Fibroblast of skin of back (primary cell): ENCODE data around the gene KLHL29.
A peak's percentile ranks its signal among the peaks of the same experiment; 100 is the strongest.

Source experiments
- DNase-seq: peaks from one replicate; pipeline ENCODE4 v3.0.0-alpha.2; 2013

KLHL29 gene

DNA sequence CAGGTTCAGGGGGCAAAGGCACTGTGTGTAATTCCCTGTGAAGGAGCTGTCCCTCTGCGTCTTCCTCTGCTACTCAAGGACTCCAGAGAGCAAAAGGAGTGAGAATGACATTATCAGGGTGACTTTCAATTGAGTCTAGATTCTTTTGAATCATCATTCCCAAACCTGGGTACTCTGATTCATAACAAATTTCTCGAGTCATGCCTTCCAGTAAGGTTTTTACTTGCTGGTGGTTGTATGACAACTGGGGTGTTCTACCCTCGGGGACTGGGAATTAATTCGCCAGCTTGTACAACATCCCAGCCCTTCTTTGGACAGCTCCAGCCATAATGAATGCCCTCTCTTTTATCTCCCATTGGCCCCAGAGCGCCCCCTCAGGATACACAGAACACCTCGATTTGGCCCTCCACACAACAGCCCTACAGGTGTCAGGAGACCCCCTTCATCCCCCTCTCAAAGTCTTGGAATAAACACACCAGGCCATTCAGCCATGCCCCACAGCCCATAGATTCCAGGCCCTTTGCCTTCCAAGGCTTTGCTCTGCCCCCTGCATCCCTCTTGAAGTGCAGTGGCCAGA, 254.5 kb downstream of the KLHL29 start:
- DNase-seq, result no peak

DNA sequence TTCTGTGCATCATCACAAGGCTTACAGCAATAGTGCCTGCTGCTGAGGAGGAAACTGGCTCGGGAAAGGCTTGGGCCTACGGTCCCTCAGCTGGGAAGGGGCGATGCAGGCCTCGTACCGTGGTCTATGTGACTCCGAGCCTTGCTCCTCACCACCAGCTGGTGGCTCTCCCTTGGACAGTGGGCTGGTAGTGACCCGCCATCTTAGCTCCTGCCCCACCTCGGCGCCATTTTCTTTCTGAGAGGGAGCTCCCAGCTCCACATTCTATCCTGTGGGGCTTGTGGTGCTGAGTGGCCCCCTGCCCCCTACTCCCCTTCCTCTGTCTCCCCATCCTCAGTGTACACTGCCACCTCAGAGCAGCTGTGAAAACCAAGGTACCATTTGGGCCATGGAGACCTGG, 255.7 kb downstream of the KLHL29 start:
- DNase-seq, result no peak

DNA sequence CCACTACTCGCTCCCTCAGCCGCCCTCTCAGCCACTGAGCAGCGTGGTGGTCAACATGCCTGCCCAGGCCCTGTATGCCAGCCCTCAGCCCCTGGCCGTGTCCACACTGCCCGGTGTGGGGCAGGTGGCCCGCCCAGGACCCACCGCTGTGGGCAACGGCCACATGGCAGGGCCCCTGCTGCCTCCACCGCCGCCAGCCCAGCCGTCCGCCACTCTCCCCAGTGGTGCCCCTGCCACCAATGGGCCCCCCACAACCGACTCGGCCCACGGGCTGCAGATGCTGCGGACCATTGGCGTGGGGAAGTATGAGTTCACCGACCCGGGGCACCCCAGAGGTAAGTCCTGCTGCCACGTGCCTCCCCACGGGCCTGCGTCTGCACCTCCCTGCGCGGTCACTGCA, 257.5 kb downstream of the KLHL29 start:
- DNase-seq, result no peak

DNA sequence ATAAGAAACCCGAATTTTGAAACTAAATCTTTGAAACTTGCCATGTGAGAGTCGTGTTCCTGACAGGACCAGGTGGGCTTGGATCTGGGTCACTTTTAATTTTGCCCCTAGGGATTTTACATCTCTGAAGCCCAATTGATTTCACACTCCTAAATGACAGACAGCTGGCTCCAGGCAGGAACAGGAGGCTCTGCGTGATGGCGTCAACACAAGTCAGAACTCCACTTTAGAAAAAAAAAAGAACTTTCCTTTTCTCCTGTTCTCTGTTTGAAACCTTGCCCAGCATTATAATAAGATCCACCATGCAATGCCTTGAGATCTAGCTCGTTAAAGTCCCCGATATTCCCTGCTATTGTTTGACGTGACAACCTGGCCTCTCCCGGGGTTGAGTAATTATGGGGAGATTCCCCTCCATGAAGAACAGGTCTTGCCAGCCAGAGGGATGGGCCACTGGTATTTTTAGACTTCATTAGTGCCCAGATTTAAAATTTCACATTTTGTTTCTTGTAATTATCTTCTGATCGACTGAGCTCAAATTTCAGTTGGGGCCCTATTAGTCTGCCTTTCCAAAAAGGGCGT, 260.3 kb downstream of the KLHL29 start:
- DNase-seq, result no peak

DNA sequence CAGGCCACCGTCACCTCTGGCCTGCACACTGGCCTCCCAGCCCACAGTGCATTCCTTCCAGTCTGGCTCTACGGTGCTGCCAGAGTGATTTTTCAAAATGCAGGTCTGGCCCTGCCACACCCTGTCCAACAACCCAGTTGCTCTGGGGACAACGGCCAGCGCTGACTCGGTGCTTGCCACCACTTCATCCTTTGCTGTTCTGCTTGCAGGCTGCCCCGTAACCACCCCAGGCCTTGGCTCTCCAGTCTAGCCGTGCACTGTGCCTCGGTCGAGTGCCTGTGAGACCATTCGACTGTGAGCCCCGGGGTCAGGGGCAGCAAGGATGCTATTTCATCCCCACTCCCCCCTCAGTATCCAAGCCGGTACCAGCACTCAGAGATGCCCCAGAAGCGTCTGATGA, 262.6 kb downstream of the KLHL29 start:
- DNase-seq, result no peak

DNA sequence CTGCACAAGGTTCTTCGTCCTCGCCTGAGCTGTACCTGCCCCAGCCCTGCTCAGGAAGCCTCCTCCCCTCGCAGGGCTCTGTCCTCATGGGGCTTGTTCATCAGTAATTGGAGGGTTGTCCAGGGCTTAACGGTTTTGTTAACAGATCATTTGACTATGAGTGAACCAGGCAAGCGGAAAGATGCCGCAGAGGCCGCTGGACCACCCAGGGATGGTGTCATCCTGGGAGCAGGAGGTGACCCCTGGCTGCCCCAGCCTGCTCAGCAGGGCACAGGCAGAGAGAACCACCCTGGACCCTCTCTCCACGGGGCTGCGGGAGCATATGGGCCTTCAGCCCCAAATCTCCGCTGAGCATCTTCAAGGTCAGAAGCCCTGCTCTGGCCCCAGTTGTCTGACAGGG, 264.3 kb downstream of the KLHL29 start:
- DNase-seq, result no peak

DNA sequence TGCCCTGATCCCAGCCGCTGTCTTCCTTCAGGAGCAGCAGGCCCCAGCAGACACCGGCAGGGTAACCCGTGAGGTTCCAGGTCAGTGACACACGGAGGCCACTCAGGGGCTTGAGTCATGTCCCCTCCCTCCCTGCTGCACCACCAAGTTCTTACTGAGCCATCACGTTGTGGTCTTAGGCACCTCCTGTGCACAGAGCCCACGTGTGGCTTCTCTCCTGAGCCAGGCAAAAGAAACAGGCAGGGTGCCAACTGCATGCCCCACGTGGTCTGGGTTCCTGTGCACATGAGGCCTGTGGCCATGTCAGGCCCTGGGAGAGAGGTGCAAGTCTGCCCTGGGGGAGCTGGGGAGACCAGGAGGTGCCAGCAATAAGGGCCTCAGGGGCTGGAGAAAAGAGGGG, 264.8 kb downstream of the KLHL29 start:
- no peak for DNase-seq

DNA sequence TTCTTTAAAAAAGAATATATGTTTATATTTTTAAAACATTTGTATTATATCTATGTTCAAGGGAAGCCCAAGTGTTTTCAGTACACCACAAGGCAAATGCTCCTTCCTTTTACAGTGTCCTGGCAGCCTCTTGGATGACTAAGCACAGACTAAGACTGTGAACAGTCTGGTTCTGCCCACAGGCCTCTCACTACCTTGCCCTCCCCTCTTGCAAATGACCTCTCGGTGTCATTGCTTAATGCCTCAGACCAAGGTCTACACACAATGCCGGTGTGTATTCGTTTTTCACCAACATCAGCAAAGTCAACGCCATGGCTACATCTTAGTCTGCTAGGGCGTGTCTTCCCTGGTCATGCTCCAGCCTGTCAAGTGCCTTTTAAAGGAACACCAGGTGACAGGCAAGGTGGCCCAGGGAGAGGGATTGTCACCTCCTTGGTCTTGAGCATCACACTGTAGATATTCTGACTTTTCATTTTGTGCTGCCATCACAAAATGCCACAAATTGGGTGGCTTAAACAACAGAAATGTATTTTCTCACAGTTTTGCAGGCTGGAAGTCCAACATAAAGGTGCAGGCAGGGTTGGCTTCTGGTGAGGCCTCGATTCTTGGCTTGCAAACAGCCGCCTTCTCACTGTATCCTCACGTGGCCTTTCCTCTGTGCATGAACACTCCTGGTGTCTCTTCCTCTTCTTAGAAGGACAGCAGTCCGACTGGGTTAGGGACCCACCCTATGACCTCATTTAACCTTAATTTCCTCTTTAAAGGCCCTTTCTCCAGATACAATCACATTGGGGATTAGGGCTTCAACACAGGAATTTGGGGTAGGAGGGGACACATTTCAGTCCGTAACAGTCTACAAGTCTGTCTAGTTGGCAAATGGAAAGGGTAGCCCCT, 266.5 kb downstream of the KLHL29 start:
- DNase-seq, result peak; percentile 61

DNA sequence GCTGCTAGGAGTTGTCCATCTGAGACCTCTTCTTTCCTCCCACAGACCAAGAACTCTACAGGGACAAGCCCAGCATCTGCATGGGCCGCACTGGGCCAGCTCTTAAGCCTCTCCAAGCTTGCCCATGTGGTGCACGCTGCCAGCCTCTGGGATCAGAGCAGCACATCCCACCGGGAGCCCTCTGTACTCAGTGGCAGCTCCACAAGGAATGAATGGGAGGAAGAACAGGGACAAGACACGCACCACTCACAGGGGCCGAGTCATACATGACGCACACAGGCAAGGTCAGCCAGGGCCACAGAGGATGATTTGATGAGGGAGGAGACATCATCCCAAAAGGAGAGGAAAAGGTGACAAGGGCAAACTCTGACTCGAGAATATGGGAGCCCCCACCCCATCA, 268.3 kb downstream of the KLHL29 start:
- no peak for DNase-seq

DNA sequence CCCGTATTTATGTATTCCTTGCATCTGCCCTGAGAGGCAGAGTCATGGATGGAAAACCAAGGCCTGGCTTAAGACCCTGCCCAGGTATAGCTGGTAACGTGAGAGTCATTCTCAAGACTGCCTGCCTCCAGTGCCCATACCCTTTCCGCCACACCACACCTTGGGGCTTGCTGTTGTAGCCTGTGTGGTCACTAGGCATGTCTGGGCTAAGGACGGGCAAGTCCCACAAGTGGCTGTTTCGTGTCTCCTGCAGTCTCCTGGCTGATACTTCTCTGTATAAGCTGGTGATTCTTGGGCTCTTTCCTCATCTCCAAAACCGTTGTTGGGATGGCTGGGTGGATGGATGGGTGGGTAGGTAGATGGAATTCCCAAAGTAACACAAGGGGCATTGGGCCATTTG, 269.8 kb downstream of the KLHL29 start:
- no peak for DNase-seq

DNA sequence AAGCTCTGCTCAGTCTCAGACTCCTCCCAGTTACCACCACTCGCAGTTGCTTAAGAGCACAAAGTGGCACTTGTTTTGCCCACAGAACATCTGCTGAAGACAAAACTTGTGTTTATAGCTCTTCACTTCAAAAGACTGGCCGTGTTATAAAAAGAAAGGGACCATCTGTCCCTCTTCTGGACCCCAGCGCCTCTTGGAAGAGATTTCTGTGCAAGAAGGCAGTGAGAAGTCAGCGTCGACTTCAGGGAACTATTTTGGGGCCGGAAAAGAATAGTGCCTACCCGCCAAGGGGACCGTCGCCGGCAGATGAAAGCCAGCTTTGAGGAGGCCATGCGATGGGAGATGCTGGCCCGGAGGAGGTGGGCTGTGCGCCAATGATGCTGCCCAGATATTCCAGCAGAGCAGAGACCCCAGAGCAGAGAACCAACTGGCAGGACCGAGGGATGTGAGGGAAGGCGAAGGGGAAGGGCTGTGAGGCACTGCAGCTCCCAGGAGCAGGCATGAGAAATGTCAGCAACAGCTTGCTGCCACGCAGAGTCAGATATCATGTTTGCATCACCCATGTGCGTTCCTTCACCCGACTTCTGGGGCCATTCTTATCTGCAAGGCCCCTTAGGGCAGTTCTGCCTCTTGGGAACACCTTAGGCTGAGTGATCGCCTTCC, 271.1 kb downstream of the KLHL29 start:
- no peak for DNase-seq

DNA sequence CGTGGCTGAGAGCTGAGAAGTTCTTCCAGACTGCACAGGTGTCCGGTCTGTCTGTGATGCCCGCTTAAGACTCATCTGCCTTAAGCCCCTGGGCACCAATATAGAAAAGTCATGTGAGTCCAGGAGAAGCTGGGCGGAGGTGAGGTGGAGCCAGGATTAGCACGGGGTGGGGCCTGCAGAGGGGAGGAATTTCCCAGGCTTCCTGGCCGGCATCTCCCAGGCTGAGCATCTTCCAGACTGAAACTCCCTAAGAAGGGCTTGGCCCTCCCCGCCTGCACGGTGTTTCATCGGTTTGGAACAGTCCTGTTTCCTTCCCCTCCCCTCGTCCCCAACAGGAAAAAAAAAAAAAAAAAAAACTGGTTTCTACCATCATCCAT, 271.6 kb downstream of the KLHL29 start:
- no peak for DNase-seq

DNA sequence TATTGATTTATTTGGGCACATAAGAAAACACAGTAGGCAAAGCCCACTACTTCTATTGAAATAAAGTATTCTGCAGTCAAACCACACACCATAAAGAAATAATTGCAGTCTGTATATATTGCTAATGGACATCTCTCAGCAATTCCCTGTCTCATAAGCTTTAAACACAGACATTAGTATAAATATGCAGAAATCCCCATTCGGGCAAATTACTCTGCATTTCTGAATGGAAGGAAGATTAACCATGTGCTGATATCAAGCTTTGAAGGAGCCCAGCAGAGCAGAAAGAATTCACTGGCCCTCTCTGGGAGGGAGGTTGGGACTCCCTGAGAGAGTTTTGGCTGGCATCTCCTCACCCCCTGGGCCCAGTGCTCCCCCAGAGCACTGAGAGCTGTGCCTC, 272.4 kb downstream of the KLHL29 start:
- DNase-seq, result no peak

DNA sequence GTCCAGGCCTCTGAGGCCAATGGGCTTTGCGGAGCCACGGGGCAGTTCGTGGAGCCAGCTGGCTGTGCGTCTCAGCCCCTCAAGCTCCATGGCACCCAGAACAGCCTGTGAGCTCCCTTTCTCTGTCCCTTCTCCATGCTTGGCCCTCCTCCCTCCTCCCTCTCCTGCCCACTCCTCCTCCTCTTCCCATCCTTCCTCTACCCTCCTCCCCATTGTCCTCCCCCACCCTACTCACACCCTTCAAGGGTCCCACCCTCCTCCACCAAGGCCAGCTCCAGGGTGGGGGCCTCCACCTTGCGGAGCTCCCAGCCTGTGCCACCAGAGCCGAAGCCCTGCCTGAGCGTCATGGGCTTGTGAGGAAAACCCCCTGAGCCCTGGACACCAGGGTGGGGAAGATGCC, 273.0 kb downstream of the KLHL29 start:
- DNase-seq, result no peak

DNA sequence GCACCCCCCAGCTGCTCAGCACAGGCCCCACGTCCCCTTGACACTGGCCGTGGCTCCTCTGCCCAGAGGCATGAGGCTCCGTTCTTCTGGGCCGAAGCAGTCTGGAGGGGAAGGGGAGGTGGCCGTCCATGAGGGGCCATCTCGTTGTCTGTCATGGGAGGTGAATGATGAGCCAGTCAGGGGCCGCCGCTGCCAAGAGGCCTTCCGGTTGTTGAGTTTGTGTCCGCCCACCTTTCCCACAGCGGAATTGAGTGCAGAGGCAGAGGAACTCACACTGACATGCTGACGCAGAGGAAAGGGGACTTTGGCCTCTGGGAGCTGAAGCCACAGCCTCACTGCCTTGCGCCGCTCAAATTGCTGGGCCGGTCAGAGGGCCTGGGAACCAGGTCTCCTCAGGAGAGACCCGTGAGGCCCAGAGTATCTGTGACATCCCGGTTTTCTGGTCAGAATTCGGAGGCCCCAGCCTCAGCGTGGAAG, 273.5 kb downstream of the KLHL29 start:
- no peak for DNase-seq

DNA sequence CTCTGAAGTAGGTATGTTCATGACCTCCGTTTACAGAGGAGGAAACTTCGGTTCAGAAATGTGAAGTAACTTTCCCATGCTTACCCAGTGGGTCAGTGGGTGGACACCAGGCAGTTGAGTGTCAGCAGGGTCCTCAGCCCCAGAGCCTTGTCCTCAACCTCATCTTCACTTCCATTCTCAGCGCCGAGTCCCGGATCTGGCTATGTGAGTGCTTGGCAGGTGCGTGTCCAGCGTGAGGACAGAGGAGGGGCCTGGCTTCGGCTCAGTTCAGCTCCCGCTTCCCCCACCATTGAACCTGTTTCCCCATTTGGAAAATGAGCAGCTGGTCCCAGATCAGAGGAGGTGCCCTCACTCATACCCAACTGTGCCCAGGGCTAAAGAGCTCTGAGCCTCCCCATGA, 274.3 kb downstream of the KLHL29 start:
- no peak for DNase-seq

DNA sequence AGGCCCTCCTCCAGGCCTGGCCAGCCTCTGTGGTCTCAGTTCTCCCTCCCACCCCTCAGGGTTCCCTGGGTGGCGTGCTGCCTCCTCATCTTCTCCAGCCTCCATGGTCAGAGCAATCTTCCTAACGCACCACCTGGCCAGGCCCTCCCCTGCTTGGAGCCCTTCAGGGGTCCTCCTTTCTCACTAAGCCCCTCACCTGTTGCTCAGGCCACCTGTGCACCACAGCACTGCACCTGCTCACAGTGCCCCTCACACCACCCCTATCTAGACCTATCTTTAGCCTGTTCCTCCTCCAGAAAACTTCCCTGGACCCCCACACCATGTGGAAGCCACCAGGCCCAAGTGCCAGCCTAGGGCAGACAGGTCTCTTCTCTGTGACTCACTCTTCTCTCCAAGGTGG, 274.8 kb downstream of the KLHL29 start:
- DNase-seq, result no peak

DNA sequence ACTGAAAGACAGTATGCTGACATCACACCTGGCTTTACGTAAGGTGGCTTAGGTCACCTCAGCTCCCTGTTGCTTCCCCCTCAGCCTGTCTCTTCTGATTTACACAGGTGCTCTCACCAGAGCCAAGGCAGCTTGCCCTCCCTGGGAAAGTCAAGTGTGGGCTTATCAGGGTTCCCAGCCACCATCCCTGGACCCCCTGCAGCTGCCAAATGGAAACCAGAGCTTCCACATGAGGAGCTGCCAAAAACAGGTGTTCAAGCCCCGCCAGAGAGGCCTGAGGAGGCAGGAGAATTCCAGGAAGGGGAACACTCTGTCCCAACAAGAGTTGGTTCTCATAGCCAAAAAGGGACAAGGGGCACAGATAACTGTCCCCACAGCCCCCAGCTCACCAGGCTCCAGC, 275.3 kb downstream of the KLHL29 start:
- no peak for DNase-seq

DNA sequence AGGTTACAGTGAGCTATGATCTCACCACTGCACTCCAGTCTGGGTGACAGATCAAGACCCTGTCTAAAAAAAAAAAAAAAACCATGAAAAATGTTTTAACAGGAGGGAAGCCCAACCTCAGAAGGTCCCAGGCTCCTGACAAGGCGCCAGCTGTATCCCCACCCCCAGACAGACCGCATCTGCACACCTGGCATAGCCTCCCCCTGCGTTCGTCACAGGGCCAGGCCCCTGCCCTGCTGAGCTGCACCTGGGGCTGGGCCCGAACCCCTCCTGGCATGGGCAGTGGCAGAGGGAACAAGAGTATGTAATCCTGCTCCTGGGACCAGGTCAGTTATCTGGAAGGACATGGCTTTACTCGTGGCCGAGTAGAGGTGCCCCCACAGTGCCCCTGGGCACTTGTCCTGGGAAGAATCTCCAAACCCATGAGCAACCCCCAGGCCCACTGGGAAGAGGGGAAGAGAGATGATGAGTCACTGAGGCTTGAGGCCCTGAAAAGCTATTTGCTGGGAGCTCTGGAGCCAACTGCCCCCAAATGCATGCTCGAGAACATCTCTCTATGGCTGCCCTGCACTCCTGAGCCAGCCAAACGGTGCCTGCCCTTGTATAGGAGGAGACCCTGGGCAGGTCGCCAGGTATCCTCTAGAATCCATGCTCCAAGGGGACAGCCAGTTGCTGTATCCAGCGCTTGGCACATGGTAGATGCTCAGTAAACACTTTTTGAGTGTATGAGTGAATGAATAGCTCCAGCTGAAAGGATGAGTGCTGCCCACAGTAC, 276.5 kb downstream of the KLHL29 start:
- no peak for DNase-seq

DNA sequence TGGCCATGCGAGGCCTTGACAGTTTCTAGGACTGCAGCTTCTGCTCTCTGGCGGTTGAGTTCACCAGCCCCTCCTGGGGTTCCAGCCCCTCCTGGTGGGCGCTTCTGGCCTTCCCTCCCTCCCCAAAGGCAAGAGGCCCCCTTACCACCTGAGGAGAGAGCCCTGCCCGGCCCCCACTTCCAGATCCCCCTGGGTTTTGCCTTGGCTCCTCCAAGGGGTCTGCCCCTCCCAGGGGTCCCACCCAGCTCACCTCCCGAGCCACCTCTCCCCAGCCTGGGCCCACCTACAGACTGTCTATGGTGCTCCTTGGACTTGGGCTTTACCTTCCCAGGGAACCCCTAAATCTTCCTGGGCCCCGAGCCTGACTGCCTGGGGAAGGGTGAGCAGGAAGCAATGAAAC, 277.5 kb downstream of the KLHL29 start:
- DNase-seq, result no peak

DNA sequence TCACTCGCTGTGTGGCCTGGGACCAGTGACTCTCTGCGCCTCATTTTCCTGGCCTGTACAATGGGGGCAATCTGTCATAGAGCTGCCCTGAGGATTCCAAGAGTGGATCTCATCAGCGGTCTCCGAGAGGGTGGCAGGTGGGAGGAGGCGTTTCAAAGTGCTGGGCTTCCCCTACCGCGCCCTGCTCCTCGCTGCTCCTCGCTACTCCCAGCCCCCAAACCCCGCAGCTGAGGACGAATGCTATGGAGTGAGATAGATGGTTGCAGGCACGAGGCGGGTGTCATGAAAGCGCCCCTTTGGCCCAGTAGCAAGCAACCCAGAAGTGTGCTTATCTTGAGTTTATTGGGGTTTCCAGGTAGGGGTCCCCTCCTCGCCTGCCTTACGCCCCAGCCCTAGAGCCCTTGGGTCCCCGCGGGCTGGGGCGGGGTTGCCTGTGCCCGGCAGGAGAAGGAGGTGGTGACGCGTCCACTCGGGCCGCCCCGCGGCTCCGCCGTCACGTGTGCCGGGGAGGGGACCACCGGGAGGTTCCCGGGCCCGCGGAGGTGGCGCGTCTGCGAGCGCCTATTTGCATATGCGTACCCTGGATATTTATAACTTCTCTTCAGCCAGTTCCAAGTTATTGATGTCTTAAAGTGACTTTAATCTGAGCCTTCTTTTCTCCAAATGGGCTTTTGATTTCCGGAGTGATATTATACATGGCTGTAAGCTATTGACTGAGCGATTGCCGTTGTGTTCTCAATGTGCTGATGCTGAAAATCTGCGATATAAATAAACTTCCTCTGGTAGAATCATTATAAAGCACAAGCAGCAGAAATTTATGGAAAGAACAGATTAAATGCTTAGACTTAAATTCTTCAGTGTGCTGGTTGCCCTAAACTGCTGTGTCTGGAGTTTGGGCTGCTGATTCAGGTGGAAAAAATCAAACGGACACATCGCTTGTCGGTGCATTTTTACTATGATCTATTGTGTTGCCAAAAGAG, 278.3 kb downstream of the KLHL29 start:
- DNase-seq, result no peak
